NCI-H2227 (cell line): Measurements from ENCODE around the gene ZNF32.
A peak's percentile ranks its signal among the peaks of the same experiment; 100 is the strongest.

Experiments used
- DNase-seq: peaks from one replicate; lab custom pipeline; 2025; ENCODE audit not compliant: unreplicated experiment; lab: John Stamatoyannopoulos, UW

ZNF32 gene, protein sequence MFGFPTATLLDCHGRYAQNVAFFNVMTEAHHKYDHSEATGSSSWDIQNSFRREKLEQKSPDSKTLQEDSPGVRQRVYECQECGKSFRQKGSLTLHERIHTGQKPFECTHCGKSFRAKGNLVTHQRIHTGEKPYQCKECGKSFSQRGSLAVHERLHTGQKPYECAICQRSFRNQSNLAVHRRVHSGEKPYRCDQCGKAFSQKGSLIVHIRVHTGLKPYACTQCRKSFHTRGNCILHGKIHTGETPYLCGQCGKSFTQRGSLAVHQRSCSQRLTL

DNA sequence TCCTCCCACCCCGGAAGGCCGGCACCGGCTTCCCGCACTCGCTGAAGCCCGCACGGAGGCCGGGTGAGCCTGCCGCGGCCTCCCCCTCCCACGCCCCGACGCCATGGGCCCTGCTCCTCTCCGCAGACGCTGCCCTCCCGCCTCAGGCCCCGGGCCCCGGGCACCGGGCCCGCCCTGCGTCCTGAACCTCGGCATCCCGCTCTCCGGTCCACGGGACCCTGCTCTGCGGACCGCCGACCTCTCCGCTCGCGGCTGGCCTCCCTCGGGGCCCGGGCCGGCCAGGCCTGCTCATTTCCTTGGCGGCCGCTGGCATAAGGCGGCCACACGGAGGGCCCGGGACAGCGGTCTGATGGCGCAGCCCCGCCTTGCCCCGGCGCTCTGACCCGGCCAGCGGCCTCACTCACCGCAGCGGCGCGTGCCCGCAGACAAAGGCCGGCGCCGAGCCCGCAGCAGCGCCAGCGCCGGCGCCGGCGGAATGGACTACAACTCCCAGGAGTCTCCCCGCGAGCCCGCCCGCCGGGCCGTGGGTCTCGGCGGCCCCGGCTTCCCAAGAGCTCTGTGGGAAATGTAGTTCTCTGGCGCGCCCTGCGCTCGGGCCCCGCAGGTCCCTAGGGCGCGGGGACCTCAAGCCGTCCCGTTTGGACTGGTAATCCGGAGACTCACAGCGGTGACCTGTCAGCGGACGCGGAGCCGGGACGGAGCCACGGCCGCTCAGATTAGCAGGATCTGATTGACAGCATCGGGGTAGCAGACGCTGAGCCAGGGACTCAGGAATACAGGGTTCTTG is at the start of gene ZNF32:
TSS of gene ZNF32 (minus strand) at position 484 of the 787 bp plus-strand sequence. CDS start 2,748 bp downstream, outside the sequence.
- peak; percentile 86 for DNase-seq

DNA sequence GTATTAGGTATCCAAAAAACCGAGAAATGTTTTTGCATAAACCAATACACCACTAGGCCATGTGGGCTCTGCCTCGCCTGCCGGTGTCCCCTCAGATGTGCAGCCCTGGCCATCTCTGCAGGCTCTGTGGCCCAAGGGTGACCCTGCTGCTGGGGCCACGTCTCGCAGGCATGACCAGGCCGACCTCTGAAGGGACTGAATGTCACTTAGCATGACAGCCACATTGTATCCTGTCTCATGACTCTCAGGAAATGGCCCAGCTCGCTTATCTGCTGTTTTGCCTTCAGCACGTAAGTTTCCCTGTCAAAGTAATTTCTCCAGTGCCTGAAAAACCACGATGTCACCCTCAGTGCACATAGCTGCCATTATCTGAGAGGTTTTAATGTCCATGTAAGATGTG is 49.5 kb upstream of the ZNF32 start:
- DNase-seq, result no peak

DNA sequence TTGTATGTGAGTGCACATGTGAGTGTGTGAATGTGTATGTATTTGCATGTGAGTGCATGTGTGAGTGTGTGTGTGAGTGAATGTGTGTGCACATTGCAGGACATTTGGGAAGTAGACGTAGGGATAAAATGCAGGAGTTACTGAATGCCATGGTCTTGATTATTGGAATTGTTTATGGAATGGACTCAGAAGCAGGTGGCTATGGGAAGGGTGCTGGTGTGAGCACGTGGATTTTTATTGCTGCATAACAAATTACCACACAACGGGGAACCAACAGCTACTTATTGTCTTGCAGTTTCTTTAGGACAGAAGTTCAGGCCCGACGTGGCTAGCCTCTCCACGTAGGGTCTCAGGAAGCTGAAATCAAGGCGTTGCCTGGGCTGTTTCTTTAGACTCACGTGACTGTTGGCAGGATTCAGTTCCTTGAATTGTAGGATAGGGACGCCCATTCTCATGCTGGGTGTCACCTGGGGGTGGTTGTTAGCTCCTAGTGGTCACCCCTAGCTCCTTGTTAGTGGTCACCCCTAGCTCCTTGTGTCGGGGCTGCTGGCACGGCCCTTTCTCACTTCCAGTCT is 48.3 kb upstream of the ZNF32 start:
- DNase-seq, result no peak

DNA sequence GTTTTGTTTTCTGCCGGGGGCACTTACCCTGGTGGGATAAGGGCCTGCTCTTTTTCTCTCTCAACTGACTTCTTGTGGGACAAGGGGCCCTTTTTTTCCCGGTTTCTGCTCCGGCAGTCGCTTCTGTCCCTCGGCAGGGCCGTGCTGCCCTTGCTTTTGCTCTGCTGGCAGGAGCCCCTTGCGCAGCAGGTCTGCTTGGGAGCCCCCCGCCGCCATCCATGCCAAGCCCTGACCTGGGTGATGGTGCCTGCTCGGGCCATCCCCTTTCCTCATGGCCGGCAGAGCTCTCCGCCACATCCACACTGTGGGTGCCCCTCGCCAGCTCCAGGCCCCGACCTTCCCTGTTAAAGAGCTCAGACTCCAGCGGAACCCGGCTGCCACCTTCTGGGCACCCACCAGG is 47.0 kb upstream of the ZNF32 start:
- DNase-seq, result no peak

DNA sequence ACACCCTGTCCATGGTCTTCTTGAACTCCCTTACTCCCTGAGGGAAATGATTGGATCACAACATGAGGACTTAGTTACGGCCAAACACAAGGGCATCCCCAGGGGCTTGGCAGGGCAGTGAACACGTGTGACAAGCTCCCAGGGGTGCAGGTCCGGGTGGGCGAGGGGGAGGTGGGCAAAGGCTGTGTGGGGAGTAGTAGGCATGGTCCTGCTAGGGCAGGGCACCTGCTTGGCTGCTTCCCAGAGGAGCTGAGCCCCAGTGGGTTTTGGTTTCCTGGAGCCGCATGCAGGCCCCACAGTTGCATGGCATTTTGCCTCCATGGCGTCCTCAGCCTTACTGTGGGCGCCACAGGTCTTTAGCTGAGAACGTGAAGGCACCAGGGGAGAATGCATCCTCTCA is 46.6 kb upstream of the ZNF32 start:
- DNase-seq, result no peak

DNA sequence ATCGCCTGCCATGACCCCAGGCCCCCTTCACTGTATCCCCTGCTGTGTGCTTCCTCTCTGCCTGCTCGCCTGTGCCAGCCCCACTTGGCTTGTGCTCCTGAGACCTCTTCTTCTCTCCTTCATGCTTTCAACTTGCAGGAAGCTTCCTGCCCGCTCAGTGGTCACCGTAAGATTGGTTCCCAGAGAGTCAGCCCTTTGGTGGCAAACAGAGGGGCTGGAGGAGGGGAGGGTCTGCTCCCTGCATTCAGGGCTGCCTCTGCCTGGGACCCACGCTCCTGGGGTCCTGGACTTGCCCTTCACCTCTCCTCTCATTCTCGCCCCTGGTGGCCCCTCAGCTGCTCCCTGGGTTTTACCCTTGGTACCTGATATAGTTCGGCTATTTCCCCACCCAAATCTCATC is 45.8 kb upstream of the ZNF32 start:
- no peak for DNase-seq

DNA sequence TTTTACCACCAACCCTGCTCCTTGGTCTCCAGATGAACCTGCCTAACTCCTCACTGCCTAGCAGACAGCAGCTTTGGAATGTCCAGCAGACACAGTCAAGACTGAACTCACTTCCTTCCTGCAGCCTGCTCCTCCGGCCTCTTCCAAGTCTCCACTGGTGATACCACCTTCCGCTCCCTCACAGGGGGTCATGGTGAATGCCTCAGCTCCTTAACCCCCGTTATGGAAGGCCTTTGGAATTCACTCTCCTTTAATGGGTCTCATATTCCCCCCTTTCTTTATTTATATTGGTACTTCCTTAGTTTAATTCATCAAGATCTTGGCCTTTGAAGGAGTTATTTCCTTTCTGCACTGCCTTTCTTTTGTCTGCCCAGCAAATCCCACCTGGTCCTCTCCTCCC is 44.9 kb upstream of the ZNF32 start:
- no peak for DNase-seq

DNA sequence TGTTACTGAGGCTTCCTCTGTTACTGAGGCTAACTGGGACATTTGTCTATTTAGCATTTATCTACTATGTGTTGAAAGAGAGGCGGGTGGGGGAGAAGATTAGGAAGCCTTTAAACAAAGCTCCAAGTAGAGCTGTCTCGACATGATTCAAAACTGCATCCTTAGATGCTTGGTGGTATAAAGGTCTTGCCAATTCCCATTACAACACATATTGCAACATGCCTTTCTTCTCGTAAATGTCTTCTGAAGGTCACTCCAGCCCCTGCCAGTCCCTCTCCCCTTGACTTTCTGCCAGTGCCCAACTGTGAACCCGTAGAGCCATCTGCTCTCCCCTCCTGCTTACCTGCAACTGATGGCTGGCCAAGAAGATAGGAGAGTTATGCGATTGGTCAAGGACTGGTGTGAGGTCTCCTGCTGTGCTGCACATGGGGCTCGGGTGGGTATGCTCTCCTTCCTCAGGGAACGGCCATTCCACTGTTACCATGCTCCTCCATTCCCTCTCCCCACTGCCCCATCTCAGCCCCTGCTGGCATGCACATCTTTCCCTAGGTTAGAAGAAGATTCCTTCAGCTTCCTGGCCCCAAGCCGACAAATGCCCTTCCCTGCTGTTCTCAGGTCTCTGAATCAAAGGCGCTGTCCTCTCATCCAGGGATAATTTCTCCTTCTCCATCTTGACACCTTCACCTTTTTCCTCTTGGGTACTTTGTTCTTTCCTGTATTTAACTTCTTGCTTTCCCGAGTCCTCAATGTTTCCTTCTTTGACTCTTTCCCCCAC is 43.6 kb upstream of the ZNF32 start:
- DNase-seq, result no peak

DNA sequence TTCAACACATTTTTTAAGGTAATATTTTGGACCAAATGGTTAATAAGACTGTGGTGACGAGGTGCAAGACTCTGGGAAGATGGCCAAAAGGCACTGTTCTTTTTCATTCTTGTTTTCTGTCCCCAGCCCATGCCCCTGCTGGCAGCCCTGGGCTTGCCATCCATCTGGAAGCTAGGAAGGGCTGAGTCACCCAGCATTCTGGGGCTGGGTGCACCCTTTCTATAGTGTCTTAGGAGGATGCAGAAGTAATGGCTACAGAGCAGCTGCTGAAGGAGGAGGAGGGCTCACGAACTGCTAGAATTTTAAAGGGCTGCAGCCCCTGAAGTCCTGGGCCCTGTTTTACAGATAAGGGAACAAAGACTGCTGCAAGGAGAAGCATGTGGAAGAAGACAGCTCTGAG is 42.8 kb upstream of the ZNF32 start:
- DNase-seq, result no peak

DNA sequence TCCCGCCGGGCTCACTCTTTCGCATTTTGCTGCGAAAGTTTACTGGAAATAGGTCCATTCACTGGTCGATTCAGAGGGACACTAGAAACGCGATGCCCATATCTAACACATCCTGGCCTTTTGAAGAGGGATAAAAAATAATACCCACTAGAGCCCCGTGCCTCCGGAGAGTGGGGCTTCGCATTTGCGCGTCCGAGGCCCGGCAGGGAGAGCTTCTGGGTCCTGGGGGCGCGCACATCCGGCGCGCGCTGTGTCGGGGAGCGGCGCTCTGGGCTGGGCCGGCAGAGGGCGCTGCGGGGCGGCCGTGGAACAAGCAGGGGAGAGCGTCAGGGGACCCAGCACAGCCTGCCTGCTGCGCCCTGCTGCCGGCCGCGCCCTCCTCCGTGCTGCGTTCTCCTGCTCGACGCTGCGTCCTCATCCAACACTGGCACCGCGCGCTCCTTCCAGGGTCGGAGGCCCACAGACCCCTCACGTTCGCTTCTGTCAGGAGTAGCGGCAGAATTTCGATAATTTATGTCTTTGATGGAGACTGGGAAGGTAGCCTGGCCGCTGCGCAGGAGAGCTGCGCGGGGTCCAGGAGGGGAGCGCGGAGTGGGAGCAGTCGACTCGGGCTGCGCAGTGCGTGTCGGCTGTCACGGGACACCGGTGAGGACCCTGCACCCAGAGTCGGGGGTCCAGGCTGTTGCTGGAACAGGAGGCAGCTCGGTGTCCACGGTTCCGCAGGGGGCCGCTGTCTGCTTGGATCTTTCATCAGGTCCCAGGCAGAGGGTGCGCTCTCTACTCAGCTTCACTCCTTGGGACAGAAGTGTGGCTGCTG is 41.5 kb upstream of the ZNF32 start:
- DNase-seq, result peak; percentile 74

DNA sequence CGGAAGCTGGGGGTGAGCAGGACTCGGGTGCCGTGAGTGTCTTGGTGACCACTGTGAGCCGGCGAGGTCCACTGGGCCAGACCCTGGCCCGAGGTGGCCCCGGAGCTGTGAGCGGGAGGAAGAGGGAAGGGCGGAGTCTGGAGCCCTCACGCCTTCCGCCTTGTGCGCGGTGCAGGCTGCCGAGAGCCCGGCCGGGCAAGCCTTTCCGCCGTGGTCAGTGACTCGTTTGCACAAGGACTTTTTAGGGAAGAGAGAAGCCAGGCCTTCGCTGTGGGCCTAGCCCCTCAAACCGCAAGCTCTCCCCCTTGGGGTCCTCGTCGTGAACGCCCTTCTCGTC is 40.9 kb upstream of the ZNF32 start:
- DNase-seq, result peak; percentile 19

DNA sequence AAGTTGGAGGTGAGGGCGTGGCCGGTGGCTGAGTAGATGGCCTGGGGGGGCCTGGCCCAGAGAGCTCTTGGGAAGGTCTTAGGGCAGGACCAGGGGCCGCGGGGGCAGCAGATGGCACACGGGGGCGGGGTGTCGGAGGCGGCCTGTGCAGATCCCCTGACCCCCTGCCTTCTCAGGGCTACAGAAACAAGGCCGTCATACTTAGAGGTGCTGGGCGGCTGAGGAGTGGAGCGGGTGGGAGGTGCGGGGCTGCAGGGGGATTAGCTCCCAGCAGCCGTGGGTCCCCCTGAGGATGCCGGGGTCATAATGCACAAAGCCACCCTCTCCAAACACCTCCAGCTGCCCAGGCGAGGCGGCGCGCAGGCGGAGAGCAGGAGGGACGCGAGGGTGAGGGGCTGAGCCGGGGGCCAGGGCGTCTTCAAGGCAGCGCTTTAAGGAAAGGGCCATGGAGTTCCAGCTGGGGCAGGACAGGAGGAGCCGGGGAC is 40.4 kb upstream of the ZNF32 start:
- DNase-seq, result no peak

DNA sequence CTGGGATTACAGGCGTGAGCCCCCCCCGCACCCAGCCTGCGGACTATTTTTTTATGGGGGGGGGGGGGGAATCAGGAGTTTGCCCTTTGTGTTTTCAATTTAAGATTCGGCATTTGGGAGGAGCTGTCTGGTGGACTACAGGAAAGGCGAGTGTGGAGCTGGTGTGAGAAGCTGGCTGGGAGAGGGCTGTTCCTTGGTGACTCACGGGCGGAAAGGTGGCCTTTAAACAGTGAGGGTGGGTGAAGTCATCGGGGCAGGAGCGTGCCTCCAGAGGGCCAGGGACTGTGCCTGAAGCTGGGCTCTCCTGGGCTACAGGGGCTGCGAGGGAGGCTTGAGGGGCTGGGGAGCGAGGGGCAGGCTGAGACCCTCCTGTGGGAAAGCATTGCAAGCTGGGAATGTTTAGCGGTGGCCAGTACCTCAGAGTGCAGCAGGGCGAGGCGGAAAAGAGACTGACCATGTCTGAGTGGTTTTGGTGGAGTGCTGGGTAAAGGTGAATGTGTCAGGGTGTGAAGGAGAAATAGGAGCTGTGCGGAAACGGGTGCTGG is 39.7 kb upstream of the ZNF32 start:
- no peak for DNase-seq

DNA sequence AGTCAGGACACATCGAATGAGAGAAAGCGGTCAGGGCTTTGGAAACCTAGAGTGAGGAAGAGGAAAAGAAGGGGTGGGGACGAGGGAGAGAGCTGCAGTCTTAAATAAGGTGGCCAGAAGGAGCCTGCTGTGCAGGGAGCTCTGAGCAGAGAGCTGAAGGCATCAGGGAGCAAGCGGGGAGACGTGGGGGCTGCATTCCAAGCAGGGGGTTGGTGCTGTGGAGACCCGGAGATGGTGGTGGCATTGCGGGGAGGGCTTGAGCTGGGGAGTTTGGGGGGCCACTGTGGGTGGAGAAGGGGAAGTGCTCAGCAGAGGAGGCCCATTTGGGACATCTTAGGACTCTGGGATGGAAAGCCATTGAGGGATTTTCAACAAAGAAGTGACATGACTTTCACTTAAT is 38.7 kb upstream of the ZNF32 start:
- no peak for DNase-seq

DNA sequence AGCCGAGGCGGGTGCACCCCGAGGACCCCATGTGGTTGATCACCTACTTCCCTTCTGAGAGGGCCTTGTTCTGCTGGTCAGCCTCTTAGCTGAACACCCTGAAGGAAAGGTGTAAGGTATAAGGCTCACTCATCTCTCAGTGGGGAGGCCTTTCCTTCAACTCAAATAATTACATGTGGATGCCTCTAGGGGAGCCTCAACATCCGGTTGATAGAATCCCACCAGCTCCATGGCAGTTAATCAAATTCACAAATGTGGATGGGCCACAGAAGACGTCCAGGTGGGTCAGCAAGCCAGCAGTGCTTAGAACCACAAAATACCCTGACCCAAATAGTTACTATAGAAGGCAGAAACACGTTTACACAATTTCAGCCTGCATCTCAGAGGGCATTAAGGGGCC is 37.7 kb upstream of the ZNF32 start:
- no peak for DNase-seq

DNA sequence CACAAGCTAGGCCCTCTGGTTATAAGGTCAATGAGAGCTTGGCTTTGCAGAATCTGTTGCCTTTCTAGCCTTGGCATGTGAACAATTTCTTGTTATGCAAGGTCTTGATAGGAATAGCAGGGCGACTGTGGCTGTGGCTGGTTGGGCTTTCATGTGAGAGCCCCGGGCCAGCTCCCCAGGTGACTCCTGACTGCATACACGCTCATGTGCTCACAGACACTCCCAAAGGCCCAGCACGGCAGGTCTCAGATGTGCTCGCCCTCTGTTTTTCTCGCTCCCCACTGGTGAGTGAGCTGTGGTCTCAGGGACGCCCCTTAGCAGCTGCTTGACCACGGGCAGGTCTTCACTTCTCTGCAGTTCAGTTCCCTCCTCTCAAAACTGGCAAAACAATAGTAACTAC is 37.1 kb upstream of the ZNF32 start:
- DNase-seq, result no peak

DNA sequence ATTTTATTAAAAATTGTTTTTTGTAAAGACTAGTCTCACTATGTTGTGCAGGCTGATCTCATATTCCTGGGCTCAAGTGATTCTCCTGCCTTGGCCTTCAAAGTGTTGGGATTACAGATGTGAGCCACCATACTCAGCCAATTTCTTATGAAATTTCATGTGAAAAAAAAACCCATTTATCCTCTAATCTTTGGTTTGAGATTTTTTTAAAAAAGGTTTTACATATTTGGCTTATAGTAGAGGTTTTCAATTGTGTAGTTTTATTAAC is 35.5 kb upstream of the ZNF32 start:
- no peak for DNase-seq

DNA sequence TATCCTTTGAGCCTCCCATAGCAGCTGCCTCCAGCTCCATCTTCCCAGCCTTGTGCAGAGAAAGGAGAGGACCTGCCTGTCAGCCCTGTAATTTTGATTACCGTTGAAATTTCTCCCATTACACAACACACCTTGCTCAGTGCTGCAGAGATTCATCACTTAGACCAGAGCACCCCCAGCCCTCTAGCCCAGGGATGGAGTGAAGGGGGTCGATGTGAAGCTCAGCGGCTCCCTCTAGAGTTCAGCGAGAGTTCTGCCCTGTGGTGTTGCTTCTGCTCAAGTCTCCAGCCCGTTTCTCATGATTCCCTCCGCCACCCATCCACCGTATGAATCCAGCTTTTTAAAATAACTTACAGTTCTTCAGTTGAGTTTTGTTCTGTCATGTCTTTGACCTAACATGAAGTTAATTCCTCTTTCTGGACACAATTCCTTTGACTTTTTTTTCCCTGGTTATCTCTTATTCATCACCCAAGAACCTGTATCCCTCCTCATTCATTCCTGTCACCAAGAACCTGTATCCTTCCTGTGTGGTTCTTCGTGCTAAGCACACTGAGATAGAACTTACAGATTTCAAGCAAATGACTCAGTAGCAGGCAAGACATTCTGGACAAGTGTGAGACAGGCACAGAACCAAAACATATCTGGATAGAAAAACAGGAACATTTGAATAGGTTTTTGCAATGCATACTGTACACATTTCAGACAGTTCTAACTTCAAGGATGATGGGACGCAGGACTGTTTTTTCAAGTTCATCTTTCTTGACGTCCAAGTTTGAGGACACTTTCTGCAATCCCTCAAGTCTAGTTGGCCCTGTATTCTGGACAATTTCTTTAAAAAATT is 35.0 kb upstream of the ZNF32 start:
- no peak for DNase-seq

DNA sequence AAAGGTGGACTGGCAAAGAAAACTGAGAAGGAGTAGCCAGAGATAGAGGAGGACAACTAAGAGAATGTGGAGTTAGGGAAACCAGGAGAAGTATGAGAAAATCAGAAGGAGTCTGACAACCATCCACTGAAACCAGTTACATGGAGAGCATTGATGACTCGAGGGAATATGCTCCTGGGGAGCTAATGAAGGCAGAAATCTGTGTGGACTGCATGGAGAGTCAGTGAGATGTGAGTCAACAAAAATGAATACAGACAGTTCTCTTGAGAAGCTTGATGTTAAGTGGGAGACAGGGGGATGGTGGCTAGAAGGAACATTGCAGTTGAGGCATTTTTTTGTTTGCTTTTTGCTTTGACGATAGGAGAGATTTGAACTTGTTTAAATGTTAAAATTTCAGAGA is 34.3 kb upstream of the ZNF32 start:
- DNase-seq, result no peak

DNA sequence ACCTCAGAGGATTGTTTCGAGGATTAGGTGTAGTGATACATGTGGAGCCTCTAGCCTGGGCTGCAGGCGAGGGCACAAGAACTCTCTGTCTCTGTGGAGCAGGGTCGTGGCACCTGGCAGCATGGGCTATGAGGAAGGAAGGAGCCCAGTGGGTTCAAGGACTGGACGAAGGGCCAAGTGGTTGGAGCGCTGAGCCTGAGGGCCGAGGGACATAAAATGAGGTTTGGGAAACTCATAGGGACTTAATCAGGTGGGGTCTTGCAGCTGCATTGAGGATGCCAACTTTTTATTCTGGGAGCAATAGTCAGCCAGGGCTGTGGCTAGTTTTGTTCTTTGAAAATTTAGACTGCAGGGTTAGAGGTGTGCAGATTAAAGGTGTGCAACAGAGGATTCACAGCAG is 33.0 kb upstream of the ZNF32 start:
- DNase-seq, result no peak
